ENCODE results near the gene MICA.
"Not testable (repeated sequence)": the region's sequence is repeated elsewhere in the genome, so short reads cannot be mapped to it uniquely, and the experiment has no call there.

MICA gene

GRCh38 chr6:31403283-31404060 is at the start of gene MICA:
Gene MICA (plus strand): TSS chr6:31403595. CDS start chr6:31403633, 38 bp downstream.
- DNase-seq (ENCODE audit: low read depth, low spot score): no peak

DNA sequence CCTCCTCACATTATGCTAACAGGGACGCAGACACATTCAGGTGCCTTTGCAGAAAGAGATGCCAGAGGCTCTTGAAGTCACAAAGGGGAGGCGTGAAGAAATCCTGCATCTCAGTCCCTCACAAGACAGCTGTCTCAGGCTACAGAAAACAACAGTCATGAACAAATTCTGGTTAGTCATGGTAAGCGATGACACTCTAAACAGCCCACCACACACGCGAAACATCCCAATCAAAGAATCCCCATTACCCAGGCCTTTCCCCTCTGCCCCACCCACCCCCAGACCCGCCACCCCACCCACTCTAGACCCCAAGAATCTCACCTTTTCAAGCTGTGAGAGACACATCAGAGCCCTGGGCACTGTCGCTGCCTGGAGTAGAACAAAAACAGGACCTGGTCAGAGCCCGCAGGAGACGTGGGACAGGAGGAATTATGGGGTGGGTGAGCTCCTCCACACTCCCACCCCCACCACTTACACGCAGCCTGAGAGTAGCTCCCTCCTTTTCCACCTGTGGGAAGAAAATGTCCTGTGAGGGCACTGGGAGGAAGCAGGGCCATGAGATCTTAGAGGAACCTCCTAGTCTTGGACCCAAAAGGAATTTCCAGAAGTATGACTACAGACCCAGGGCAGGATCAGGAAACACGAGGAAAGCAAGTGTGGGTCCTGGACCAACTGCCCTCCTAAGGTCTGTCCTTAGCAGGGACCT is 49.1 kb upstream of the MICA start:
- DNase-seq (ENCODE audit: low read depth, low spot score): no peak

- no peak for DNase-seq (ENCODE audit: low read depth, low spot score)
Measured at GRCh38 chr6:31354864-31355582, 48.4 kb upstream of the MICA start.

- no peak for DNase-seq (ENCODE audit: low read depth, low spot score)
Measured at GRCh38 chr6:31355583-31355948, 47.8 kb upstream of the MICA start.

DNA sequence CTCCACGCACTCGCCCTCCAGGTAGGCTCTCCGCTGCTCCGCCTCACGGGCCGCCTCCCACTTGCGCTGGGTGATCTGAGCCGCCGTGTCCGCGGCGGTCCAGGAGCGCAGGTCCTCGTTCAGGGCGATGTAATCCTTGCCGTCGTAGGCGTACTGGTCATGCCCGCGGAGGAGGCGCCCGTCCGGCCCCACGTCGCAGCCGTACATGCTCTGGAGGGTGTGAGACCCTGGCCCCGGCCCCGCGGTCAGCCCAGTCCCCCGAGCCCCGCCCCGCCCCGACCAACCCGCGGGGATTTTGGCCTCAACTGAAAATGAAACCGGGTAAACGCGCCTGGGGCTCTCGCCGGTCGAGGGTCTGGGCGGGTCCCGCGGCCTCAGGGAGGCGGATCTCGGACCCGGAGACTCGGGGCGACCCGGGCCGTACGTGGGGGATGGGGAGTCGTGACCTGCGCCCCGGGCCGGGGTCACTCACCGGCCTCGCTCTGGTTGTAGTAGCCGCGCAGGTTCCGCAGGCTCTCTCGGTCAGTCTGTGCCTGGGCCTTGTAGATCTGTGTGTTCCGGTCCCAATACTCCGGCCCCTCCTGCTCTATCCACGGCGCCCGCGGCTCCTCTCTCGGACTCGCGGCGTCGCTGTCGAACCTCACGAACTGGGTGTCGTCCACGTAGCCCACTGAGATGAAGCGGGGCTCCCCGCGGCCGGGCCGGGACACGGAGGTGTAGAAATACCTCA is 47.0 kb upstream of the MICA start:
- DNase-seq (ENCODE audit: low read depth, low spot score): no peak

DNA sequence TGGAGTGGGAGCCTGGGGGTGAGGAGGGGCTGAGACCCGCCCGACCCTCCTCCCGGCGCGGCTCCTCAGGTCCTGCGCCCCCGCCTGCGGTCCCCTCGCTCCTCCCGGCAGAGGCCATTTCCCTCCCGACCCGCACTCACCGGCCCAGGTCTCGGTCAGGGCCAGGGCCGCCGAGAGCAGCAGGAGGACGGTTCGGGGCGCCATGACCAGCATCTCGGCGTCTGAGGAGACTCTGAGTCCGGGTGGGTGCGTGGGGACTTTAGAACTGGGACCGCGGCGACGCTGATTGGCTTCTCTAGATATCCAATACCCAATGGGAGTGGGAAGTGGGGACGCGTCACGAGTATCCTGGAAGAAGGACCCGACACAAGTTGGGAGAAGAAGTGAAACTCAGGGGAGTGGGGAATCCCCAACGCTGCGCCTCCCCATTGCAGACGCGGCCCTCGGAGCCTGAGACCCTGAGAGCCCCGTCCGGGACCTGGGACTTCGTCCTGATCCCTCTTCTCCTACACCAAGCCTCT is 46.4 kb upstream of the MICA start, which contains the start of gene HLA-B:
TSS of gene HLA-B (minus strand) at position 234 of the 521 bp plus-strand sequence. CDS start at position 213, 21 bp downstream.
- peak; percentile 50 for DNase-seq (ENCODE audit: low read depth, low spot score)

GRCh38 chr6:31357886-31358285 is 45.5 kb upstream of the MICA start:
- DNase-seq (ENCODE audit: low read depth, low spot score): no peak

DNA sequence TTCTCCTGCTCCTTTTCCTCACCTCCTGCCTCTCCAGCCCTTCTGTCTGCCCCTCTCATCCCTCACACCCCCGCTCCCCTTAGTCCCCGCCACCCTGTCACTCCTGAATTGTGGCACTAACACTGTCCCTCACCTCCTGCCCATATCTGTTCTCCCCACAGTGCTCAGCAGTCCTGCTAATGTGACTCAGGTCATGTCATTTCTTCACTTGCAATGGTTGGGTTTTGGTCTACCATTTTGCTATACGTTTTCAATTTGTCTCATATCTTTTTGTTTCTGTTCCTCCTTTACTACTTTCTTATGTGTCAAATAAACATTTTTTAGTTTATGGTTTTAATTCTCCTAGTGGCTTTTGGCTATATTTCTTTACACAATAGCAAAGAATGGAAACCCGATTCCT is 45.1 kb upstream of the MICA start:
- no peak for DNase-seq (ENCODE audit: low read depth, low spot score)

DNA sequence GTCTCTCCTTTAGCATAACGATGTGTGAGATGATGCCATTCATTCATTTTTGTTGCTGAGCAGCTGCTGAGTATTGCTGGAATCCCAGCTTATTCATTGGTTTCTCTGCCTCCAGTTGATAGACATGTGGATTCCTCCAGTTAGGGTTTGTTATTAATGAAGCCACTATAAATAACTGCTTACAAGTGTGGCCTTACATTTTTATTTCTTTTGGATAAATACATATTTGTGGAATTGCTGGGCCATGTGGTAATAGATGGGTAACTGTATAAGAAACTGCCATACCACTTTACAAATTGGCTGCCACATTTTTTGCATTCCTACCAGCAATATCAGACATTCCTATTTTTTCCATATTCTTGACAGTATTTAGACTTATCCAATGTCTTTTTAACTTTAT is 43.8 kb upstream of the MICA start:
- DNase-seq (ENCODE audit: low read depth, low spot score): no peak

- DNase-seq (ENCODE audit: low read depth, low spot score): no peak
Measured at GRCh38 chr6:31362751-31363150, 40.6 kb upstream of the MICA start.

- no peak for DNase-seq (ENCODE audit: low read depth, low spot score)
Measured at GRCh38 chr6:31363811-31364210, 39.6 kb upstream of the MICA start.

GRCh38 chr6:31365864-31366263 is 37.5 kb upstream of the MICA start:
- no peak for DNase-seq (ENCODE audit: low read depth, low spot score)

GRCh38 chr6:31366693-31367470 is 36.5 kb upstream of the MICA start:
- peak; percentile 43 for DNase-seq (ENCODE audit: low read depth, low spot score)

GRCh38 chr6:31368461-31368860 is 34.9 kb upstream of the MICA start:
- no peak for DNase-seq (ENCODE audit: low read depth, low spot score)

DNA sequence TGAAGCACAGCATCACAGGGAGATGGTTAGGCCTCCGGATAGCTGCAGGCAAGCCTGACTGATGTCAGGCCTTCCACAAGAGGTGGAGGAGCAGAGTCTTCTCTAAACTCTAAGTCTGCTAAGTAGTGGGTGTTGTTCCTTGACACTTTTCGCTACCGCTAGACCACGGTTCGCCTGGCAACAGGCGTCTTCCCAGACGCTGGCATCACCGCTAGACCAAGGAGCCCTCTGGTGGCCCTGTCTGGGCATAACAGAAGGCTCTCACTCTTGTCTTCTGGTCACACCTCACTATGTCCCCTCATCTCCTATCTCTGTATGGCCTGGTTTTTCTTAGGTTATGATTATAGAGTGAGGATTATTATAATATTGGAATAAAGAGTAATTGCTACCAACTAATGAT is 29.3 kb upstream of the MICA start:
- DNase-seq (ENCODE audit: low read depth, low spot score): not testable (repeated sequence)

DNA sequence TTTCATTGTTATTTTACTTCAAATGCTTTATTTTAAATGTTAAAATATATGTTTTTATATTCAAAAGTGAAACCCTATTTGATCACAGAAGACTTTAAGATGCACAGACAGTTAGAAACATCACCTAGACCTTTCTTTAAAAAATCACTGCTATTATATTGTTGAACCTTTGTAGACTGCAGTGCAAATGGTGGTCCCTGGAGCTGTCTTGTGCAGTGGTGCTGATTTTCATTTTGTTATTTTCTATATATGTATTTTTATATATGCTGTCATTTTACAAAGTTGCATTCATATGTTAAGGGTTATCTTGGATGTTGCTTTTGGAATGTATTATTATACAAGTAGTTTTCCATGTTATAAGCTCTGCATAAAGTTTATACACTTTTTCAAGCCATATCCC is 27.7 kb upstream of the MICA start:
- DNase-seq (ENCODE audit: low read depth, low spot score): no peak

GRCh38 chr6:31377029-31377428 is 26.4 kb upstream of the MICA start:
- no peak for DNase-seq (ENCODE audit: low read depth, low spot score)

- no peak for DNase-seq (ENCODE audit: low read depth, low spot score)
Measured at GRCh38 chr6:31378062-31378720, 25.2 kb upstream of the MICA start.

GRCh38 chr6:31378721-31379103 is 24.7 kb upstream of the MICA start:
- no peak for DNase-seq (ENCODE audit: low read depth, low spot score)

DNA sequence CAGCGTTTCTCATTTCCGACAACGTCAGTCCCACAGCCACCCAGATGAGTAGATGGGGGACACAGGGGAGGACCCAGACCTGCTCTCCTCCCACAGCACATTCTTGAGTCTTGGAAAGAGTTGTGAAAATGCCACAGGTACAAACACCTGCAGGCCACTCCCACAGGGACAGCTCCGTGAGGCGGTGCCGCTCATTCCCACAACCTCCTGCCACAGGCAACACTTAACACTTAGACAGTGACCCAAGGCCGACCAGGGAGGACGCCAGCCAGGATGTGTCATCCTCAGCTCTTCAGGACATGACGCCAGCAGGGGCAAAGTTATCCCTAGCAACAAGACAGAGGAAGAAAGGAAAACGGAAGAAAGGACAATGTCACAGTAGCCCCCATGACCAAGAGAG is 23.5 kb upstream of the MICA start:
- DNase-seq (ENCODE audit: low read depth, low spot score): no peak
